WTC11 (cell line): Measurements from ENCODE around the gene RNASE4. TPM values are rescaled to one million over a fixed set of nuclear protein-coding genes. Genes with fewer than 3 reads are reported as not detected.

ENCODE experiments used
- ATAC-seq: fragments of 200-7000 bp; cut with Tn5 transposase; 2 replicates; pipeline ENCODE4 v1.10.0; 2021; ENCODE audit warnings: mild to moderate bottlenecking, moderate library complexity
- CTCF ChIA-PET: fragments of 300-600 bp; sonication (Branson Sonifier 250); formaldehyde crosslinking; loops from one replicate; lab custom pipeline; 2021; ENCODE audit warnings: antibody characterized with exemption; lab: Charles Lee
- POLR2A ChIA-PET: fragments of 350-600 bp; sonication (Branson Sonifier 250); formaldehyde crosslinking; loops from one replicate; lab custom pipeline; 2021; ENCODE audit warnings: antibody characterized with exemption; lab: Charles Lee
- DNase-seq: peaks from one replicate; pipeline ENCODE4 v3.0.0; 2021; ENCODE audit warnings: low spot score
- H3K27ac Mint-ChIP-seq: 2 replicates; pipeline ENCODE4 v1.8.0; 2021; ENCODE audit warnings: mixed read lengths
- H3K27me3 Mint-ChIP-seq: 2 replicates; pipeline ENCODE4 v1.8.0; 2021; ENCODE audit warnings: low read depth, mild to moderate bottlenecking, moderate library complexity, mixed read lengths
- H3K36me3 Mint-ChIP-seq: 2 replicates; pipeline ENCODE4 v1.8.0; 2021; ENCODE audit warnings: mixed read lengths
- H3K4me1 Mint-ChIP-seq: 2 replicates; pipeline ENCODE4 v1.8.0; 2022; ENCODE audit warnings: mixed read lengths
- H3K4me3 Mint-ChIP-seq: 2 replicates; pipeline ENCODE4 v1.8.0; 2021; ENCODE audit warnings: mild to moderate bottlenecking, moderate library complexity, mixed read lengths
- H3K9me3 Mint-ChIP-seq: 2 replicates; pipeline ENCODE4 v1.8.0; 2021; ENCODE audit warnings: mixed read lengths
- E2F4 ChIP-seq: sonication (generic); formaldehyde crosslinking; IDR thresholded peaks from 2 replicates; pipeline ENCODE4 v1.8.1; 2022; ENCODE audit warnings: low read depth, mild to moderate bottlenecking, moderate library complexity, missing genetic modification reagents, borderline replicate concordance
- ETV6 ChIP-seq: sonication (generic); formaldehyde crosslinking; IDR thresholded peaks from 2 replicates; pipeline ENCODE4 v1.8.1; 2022; ENCODE audit warnings: mild to moderate bottlenecking, missing genetic modification reagents
- GABPB1 ChIP-seq: sonication (generic); formaldehyde crosslinking; IDR thresholded peaks from 2 replicates; pipeline ENCODE4 v1.8.1; 2023; ENCODE audit warnings: mild to moderate bottlenecking, missing genetic modification reagents
- NFYB ChIP-seq: sonication (generic); formaldehyde crosslinking; conservative IDR thresholded peaks from 2 replicates; pipeline ENCODE4 v1.8.0; 2022; ENCODE audit warnings: low read depth, missing genetic modification reagents
- NR2C2 ChIP-seq: sonication (generic); formaldehyde crosslinking; IDR thresholded peaks from 2 replicates; pipeline ENCODE4 v1.8.0; 2022; ENCODE audit warnings: mild to moderate bottlenecking, missing genetic modification reagents
- PRDM15 ChIP-seq: sonication (generic); formaldehyde crosslinking; IDR thresholded peaks from 2 replicates; pipeline ENCODE4 v1.8.0; 2022; ENCODE audit warnings: missing genetic modification reagents
- PREB ChIP-seq: sonication (generic); formaldehyde crosslinking; IDR thresholded peaks from 2 replicates; pipeline ENCODE4 v1.8.1; 2022; ENCODE audit warnings: mild to moderate bottlenecking, missing genetic modification reagents, moderate library complexity, borderline replicate concordance
- RELA ChIP-seq: sonication (generic); formaldehyde crosslinking; IDR thresholded peaks from 2 replicates; pipeline ENCODE4 v1.8.1; 2022; ENCODE audit warnings: missing genetic modification reagents, mild to moderate bottlenecking, borderline replicate concordance
- STAT6 ChIP-seq: sonication (generic); formaldehyde crosslinking; conservative IDR thresholded peaks from 2 replicates; pipeline ENCODE4 v1.8.1; 2023; ENCODE audit warnings: mild to moderate bottlenecking, low read depth, missing genetic modification reagents, moderate library complexity
- ZNF532 ChIP-seq: fragments of 250-450 bp; sonication (Bioruptor Pico); IDR thresholded peaks from 2 replicates; pipeline ENCODE4 v1.9.0; 2021; ENCODE audit warnings: mild to moderate bottlenecking, borderline replicate concordance
- total RNA-seq: library from RNA; stranded (reverse); gene quantifications from 3 replicates; pipeline ENCODE4 v1.2.3, GENCODE V29; 2021

RNASE4 gene
- total RNA-seq, 1 experiment from 2014 or later, result 2.8 TPM

GRCh38 chr14:20712904-20713303, 28.5 kb downstream of the RNASE4 start (continued):
- TF ChIP-seq E2F4 (CRISPR knock-in tag), result no peak

GRCh38 chr14:20714593-20715250, 30.4 kb downstream of the RNASE4 start:
- Mint-ChIP-seq H3K9me3 (peaks cover 14% of the 10 kb centered on the region), H3K4me3 (no peak overlapping the region), H3K27ac (no peak overlapping the region), H3K36me3 (no peaks in the 10 kb centered on the region), H3K27me3 (no peaks in the 10 kb centered on the region; the same call in 1 of the 2 replicates), H3K4me1 (peaks cover 14% of the 10 kb centered on the region)
- CTCF ChIA-PET, result interaction anchor here (1.3 to 2.0 kb wide), 2 partner anchors 44 to 143 kb away, joined by 5 read pairs; no protein-coding TSS in a partner anchor
- DNase-seq (no peak), ATAC-seq (no peak)
- POLR2A ChIA-PET, result no interaction called here
- TF ChIP-seq ZNF532 (CRISPR knock-in tag) (no peak), RELA (CRISPR knock-in tag) (no peak), NFYB (CRISPR knock-in tag) (no peak), NR2C2 (CRISPR knock-in tag) (no peak), GABPB1 (CRISPR knock-in tag) (no peak), STAT6 (CRISPR knock-in tag) (no peak), ETV6 (CRISPR knock-in tag) (no peak), PRDM15 (CRISPR knock-in tag) (no peak)

GRCh38 chr14:20719777-20720176, 35.4 kb downstream of the RNASE4 start:
- H3K36me3 Mint-ChIP-seq, result no peaks in the 10 kb centered on the region
- POLR2A ChIA-PET, result no interaction called here
- no peak for TF ChIP-seq PREB
- H3K27me3 Mint-ChIP-seq, result peaks cover 26% of the 10 kb centered on the region
- DNase-seq (no peak), ATAC-seq (no peak)
- 0 out of 2 replicates have a peak, but pooled peaks cover 2% of the 10 kb centered on the region for H3K4me1 Mint-ChIP-seq
- no peak overlapping the region for H3K27ac Mint-ChIP-seq
- H3K9me3 Mint-ChIP-seq, result peaks cover 17% of the 10 kb centered on the region
- H3K4me3 Mint-ChIP-seq, result no peak overlapping the region
- CTCF ChIA-PET, result interaction anchor here (1.1 to 1.6 kb wide), 2 partner anchors 138 to 147 kb away, joined by 3 to 6 read pairs; no protein-coding TSS in a partner anchor
